Neural cell (in vitro differentiated cells): Measurements from ENCODE around the gene VASN. TPM values are rescaled to one million over a fixed set of nuclear protein-coding genes. Genes with fewer than 3 reads are reported as not detected.
"Not testable (repeated sequence)": the region's sequence is repeated elsewhere in the genome, so short reads cannot be mapped to it uniquely, and the experiment has no call there.

Experiments used
- H2AFZ ChIP-seq: fragments of 200-600, 300-800 bp; sonication (generic), shearing (Covaris generic); 2 replicates; pipeline ENCODE4 v1.6.0; 2014; ENCODE audit warnings: low read depth, mild to moderate bottlenecking, antibody characterized with exemption, low read length, moderate library complexity
- H3F3A ChIP-seq: fragments of 200-600 bp; shearing (Covaris generic); 2 replicates; pipeline ENCODE4 v1.6.1; 2016; ENCODE audit warnings: mild to moderate bottlenecking, moderate library complexity, mixed read lengths, antibody characterized with exemption, low read length; ENCODE audit not compliant: insufficient read depth, poor library complexity, severe bottlenecking
- H3K27ac ChIP-seq: fragments of 200-600, 300-800 bp; sonication (generic), shearing (Covaris generic); 2 replicates; pipeline ENCODE4 v1.5.1; 2014; ENCODE audit warnings: mild to moderate bottlenecking, low read length, moderate library complexity
- H3K27me3 ChIP-seq: fragments of 300-800, 200-600 bp; sonication (generic), shearing (Covaris generic); 2 replicates; pipeline ENCODE4 v1.6.0; 2014; ENCODE audit warnings: mild to moderate bottlenecking, low read depth, low read length, moderate library complexity; ENCODE audit not compliant: insufficient read depth
- H3K36me3 ChIP-seq: fragments of 300-800, 200-600 bp; sonication (generic), shearing (Covaris generic); 2 replicates; pipeline ENCODE4 v1.5.1; 2014; ENCODE audit warnings: mild to moderate bottlenecking, antibody characterized with exemption, low read length, moderate library complexity; ENCODE audit not compliant: insufficient read depth
- H3K4me2 ChIP-seq: fragments of 300-800, 200-600 bp; sonication (generic), shearing (Covaris generic); 2 replicates; pipeline ENCODE4 v1.6.0; 2014; ENCODE audit warnings: mild to moderate bottlenecking, low read length
- H3K4me3 ChIP-seq: fragments of 300-800, 200-600 bp; sonication (generic), shearing (Covaris generic); 2 replicates; pipeline ENCODE4 v1.5.1; 2014; ENCODE audit warnings: mild to moderate bottlenecking, low read length, moderate library complexity
- H3K79me2 ChIP-seq: fragments of 200-600 bp; shearing (Covaris generic); replicated peaks from 2 replicates; pipeline ENCODE4 v1.6.0; 2014; ENCODE audit warnings: mild to moderate bottlenecking, low read length, moderate library complexity; ENCODE audit not compliant: insufficient read depth
- H3K9ac ChIP-seq: fragments of 300-800, 200-600 bp; sonication (generic), shearing (Covaris generic); 2 replicates; pipeline ENCODE4 v1.6.1; 2016; ENCODE audit warnings: mild to moderate bottlenecking, low read length, mixed read lengths
- H3K9me2 ChIP-seq: fragments of 200-600 bp; shearing (Covaris generic); 2 replicates; pipeline ENCODE4 v1.6.1; 2016; ENCODE audit warnings: mild to moderate bottlenecking, low read length, mixed read lengths; ENCODE audit not compliant: insufficient read depth
- H3K9me3 ChIP-seq: fragments of 200-600, 300-800 bp; sonication (generic), shearing (Covaris generic); 2 replicates; pipeline ENCODE4 v1.6.1; 2016; ENCODE audit warnings: mild to moderate bottlenecking, mixed run types, low read length, moderate library complexity, mixed read lengths
- H4K20me1 ChIP-seq: fragments of 200-600 bp; shearing (Covaris generic); 2 replicates; pipeline ENCODE4 v1.6.1; 2016; ENCODE audit warnings: mild to moderate bottlenecking, mixed run types; ENCODE audit not compliant: insufficient read depth
- CTCF ChIP-seq: fragments of 450-650 bp; IDR thresholded peaks from 2 replicates; pipeline ENCODE4 v1.5.1; 2014; ENCODE audit warnings: antibody characterized with exemption, mild to moderate bottlenecking, moderate library complexity; ENCODE audit not compliant: poor library complexity, severe bottlenecking
- EP300 ChIP-seq: fragments of 450-650 bp; conservative IDR thresholded peaks from 2 replicates; pipeline ENCODE4 v1.6.1; 2014; ENCODE audit warnings: antibody characterized with exemption, mild to moderate bottlenecking, moderate library complexity; ENCODE audit not compliant: poor library complexity, severe bottlenecking
- EZH2 ChIP-seq: fragments of 200-600, 300-800 bp; shearing (Covaris generic), sonication (generic); IDR thresholded peaks from 2 replicates; pipeline ENCODE4 v1.6.1; 2014; ENCODE audit warnings: antibody characterized with exemption, low read length, borderline replicate concordance, mild to moderate bottlenecking; ENCODE audit not compliant: insufficient read depth, poor library complexity, severe bottlenecking
- MXI1 ChIP-seq: fragments of 450-650 bp; conservative IDR thresholded peaks from 2 replicates; pipeline ENCODE4 v1.6.1; 2014; ENCODE audit warnings: antibody characterized with exemption, mild to moderate bottlenecking; ENCODE audit not compliant: poor library complexity, severe bottlenecking
- POLR2AphosphoS5 ChIP-seq: IDR thresholded peaks from 2 replicates; pipeline ENCODE4 v1.6.1; 2012
- RAD21 ChIP-seq: fragments of 450-650 bp; conservative IDR thresholded peaks from 2 replicates; pipeline ENCODE4 v1.6.1; 2014; ENCODE audit warnings: antibody characterized with exemption, mild to moderate bottlenecking, moderate library complexity
- SMC3 ChIP-seq: fragments of 450-650 bp; conservative IDR thresholded peaks from 2 replicates; pipeline ENCODE4 v1.6.1; 2014; ENCODE audit warnings: antibody characterized with exemption, mild to moderate bottlenecking, moderate library complexity; ENCODE audit not compliant: poor library complexity
- TAF1 ChIP-seq: IDR thresholded peaks from 2 replicates; pipeline ENCODE4 v1.6.1; 2012; ENCODE audit warnings: low read depth
- polyA plus RNA-seq: library from polyadenylated mRNA; depleted of rRNA; stranded (reverse); fragments of >200 nt; gene quantifications from 2 replicates; pipeline ENCODE4 v1.2.3, GENCODE V29; 2014
- TF ChIP-seq, protein P1 (sequence below): IDR thresholded peaks from 2 replicates; pipeline ENCODE4 v1.6.1; 2012; ENCODE audit warnings: borderline replicate concordance

VASN gene
- polyA plus RNA-seq, 1 donor from 2014 or later = 0.57 TPM

DNA sequence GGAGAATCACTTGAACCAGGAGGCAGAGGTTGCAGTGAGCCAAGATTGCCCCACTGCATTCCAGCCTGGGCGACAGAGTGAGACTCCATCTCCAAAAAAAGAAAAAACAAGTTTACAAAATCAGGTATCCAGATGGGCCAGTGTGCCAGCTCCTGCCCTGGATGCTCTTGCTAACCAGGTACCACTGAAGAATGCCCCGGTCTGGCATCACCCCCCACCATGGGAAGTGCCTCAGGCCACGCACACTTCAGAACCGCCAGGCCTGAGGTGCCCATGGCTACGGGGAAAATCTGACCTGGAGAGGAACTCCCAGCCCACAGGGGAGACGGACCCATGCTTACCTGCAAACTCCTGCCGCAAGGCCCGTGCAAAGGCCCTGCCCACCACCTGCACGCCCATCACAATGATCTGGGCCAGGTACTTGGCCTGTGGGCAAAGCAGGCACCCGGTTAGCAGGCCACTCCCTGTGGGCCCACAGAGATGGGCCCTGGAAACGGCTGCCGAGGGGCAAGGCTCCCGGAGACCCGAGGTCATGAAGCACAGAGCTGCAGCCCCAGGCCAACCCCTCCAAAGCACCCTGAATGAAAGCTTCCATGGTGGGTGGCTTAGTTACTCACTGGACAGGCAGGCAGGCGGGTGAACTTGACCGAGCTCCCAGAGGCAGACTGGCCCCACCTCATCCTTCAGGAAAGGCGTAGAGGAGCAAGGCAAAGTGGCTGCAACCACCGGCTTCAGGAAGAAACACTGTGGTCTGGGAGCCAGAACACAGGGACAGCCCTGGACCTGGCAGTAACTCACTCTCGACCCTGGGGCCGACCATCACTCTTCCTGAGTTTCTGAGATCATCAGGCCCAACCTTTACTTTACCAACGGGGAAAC is 28.5 kb upstream of the VASN start:
- Histone ChIP-seq H3K4me2 (no peak overlapping the region), H2AFZ (no peak overlapping the region), H3K36me3 (no peaks in the 10 kb centered on the region), H3F3A (no peaks in the 10 kb centered on the region), H3K9ac (no peak overlapping the region), H3K79me2 (peaks cover 4% of the 10 kb centered on the region), H3K27ac (no peak overlapping the region), H3K9me2 (no peaks in the 10 kb centered on the region), H4K20me1 (no peaks in the 10 kb centered on the region), H3K9me3 (no peaks in the 10 kb centered on the region), H3K4me3 (no peak overlapping the region), H3K27me3 (no peaks in the 10 kb centered on the region)
- no peak for TF ChIP-seq SMC3
- TF ChIP-seq MXI1 = no peak
- TF ChIP-seq TAF1 = no peak
- no peak for TF ChIP-seq POLR2AphosphoS5
- no peak for TF ChIP-seq RAD21
- TF ChIP-seq CTCF = no peak
- TF ChIP-seq, protein P1, sequence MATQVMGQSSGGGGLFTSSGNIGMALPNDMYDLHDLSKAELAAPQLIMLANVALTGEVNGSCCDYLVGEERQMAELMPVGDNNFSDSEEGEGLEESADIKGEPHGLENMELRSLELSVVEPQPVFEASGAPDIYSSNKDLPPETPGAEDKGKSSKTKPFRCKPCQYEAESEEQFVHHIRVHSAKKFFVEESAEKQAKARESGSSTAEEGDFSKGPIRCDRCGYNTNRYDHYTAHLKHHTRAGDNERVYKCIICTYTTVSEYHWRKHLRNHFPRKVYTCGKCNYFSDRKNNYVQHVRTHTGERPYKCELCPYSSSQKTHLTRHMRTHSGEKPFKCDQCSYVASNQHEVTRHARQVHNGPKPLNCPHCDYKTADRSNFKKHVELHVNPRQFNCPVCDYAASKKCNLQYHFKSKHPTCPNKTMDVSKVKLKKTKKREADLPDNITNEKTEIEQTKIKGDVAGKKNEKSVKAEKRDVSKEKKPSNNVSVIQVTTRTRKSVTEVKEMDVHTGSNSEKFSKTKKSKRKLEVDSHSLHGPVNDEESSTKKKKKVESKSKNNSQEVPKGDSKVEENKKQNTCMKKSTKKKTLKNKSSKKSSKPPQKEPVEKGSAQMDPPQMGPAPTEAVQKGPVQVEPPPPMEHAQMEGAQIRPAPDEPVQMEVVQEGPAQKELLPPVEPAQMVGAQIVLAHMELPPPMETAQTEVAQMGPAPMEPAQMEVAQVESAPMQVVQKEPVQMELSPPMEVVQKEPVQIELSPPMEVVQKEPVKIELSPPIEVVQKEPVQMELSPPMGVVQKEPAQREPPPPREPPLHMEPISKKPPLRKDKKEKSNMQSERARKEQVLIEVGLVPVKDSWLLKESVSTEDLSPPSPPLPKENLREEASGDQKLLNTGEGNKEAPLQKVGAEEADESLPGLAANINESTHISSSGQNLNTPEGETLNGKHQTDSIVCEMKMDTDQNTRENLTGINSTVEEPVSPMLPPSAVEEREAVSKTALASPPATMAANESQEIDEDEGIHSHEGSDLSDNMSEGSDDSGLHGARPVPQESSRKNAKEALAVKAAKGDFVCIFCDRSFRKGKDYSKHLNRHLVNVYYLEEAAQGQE = no peak
- TF ChIP-seq EP300 = no peak
- TF ChIP-seq EZH2 = no peak

DNA sequence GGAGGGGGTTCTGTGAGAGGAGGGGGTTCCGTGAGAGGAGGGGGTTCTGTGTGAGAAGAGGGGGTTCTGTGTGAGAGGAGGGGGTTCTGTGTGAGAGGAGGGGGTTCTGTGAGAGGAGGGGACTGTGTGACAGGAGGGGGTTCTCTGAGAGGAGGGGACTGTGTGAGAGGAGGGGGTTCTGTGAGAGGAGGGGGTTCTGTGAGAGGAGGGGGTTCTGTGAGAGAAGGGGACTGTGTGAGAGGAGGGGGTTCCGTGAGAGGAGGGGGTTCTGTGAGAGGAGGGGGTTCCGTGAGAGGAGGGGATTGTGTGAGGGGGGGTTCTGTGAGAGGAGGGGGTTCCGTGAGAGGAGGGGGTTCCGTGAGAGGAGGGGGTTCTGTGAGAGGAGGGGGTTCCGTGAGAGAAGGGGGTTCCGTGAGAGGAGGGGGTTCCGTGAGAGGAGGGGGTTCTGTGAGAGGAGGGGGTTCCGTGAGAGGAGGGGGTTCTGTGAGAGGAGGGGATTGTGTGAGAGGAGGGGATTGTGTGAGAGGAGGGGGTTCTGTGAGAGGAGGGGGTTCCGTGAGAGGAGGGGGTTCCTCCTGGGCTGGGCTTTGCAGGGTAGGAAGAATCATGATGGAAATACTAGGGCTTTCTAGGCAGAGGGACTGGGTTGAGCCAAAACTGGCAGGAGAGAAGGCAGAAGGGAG is 27.2 kb upstream of the VASN start:
- H3F3A ChIP-seq, H2AFZ ChIP-seq, H3K4me3 ChIP-seq, H3K9ac ChIP-seq, H4K20me1 ChIP-seq, H3K36me3 ChIP-seq, H3K27ac ChIP-seq, H3K9me2 ChIP-seq, H3K27me3 ChIP-seq, H3K4me2 ChIP-seq, H3K9me3 ChIP-seq, H3K79me2 ChIP-seq: not testable (repeated sequence)
